Endothelial cell of umbilical vein (primary cell): Measurements from ENCODE around the gene CCDC60. TPM values are rescaled to one million over a fixed set of nuclear protein-coding genes. Genes with fewer than 3 reads are reported as not detected.

Experiments
- BruUV-seq: library from RNA; stranded (reverse); fragments of 400-500 nt; replicated peaks from 2 replicates; lab custom pipeline; 2021; lab: Mats Ljungman, UMichigan
- CTCF ChIA-PET: fragments of 300-600, 350-600 bp; sonication (Branson Sonifier 250); formaldehyde crosslinking; loops from one replicate; lab custom pipeline; 2021; ENCODE audit warnings: antibody characterized with exemption, inconsistent platforms; lab: Charles Lee
- POLR2A ChIA-PET: fragments of 300-600, 350-600 bp; sonication (Branson Sonifier 250); formaldehyde crosslinking; loops from one replicate; lab custom pipeline; 2021; ENCODE audit warnings: antibody characterized with exemption, inconsistent platforms; lab: Charles Lee
- DNase-seq: peaks from one replicate; pipeline ENCODE4 v3.0.0-alpha.2; 2011; ENCODE audit warnings: low read depth, low spot score
- FAIRE-seq: peaks from 2 replicates; lab custom pipeline; 2011; peaks lifted over from hg19 to GRCh38; lab: Jason Lieb, UNC
- H2AFZ ChIP-seq: 2 replicates; pipeline ENCODE4 v1.6.0; 2012; ENCODE audit warnings: low read depth, low read length, control low read depth, inconsistent platforms
- H3K27ac ChIP-seq: 2 replicates; pipeline ENCODE4 v1.5.1; 2011; ENCODE audit warnings: low read depth, mild to moderate bottlenecking, control low read depth, low read length, moderate library complexity; ENCODE audit not compliant: insufficient read depth
- H3K27me3 ChIP-seq, 2 experiments: 2 replicates each; pipeline versions ENCODE4 v1.6.0 to v1.6.1; 2011; ENCODE audit warnings: low read length in 2 of 2, mixed read lengths in 1 of 2; ENCODE audit not compliant: control insufficient read depth in 2 of 2, insufficient read depth in 2 of 2
- H3K36me3 ChIP-seq, 2 experiments: 2 replicates in 1 of 2; 3 replicates in 1 of 2; pipeline ENCODE4 v1.5.1; 2011; ENCODE audit warnings: low read length in 2 of 2, mild to moderate bottlenecking in 1 of 2, moderate library complexity in 1 of 2; ENCODE audit not compliant: control insufficient read depth in 2 of 2, insufficient read depth in 2 of 2; ENCODE audit errors: extremely low read depth in 1 of 2
- H3K4me1 ChIP-seq: 3 replicates; pipeline ENCODE4 v1.5.1; 2011; ENCODE audit warnings: mild to moderate bottlenecking, low read length; ENCODE audit not compliant: control insufficient read depth, insufficient read depth; ENCODE audit errors: extremely low read depth
- H3K4me2 ChIP-seq: 2 replicates; pipeline ENCODE4 v1.6.1; 2011; ENCODE audit warnings: low read length, control low read depth, mixed read lengths; ENCODE audit not compliant: insufficient read depth
- H3K4me3 ChIP-seq, 3 experiments: fragments of 200-600 bp in 1 of 3; sonication (generic), shearing (Covaris generic) in 1 of 3; replicated peaks in 1 of 3; 2 replicates each; pipeline ENCODE4 v1.5.1; 2011 to 2016; ENCODE audit warnings: control low read depth in 3 of 3, low read length in 3 of 3, mild to moderate bottlenecking in 2 of 3, inconsistent platforms in 1 of 3, low read depth in 1 of 3, moderate library complexity in 1 of 3; ENCODE audit not compliant: insufficient read depth in 1 of 3
- H3K79me2 ChIP-seq: 2 replicates; pipeline ENCODE4 v1.6.0; 2012; ENCODE audit warnings: low read length, inconsistent platforms; ENCODE audit not compliant: control insufficient read depth, insufficient read depth
- H3K9ac ChIP-seq: replicated peaks from 2 replicates; pipeline ENCODE3; 2011; ENCODE audit warnings: low read length, control low read depth; ENCODE audit not compliant: insufficient read depth; ENCODE audit errors: extremely low read depth
- H3K9me1 ChIP-seq: replicated peaks from 3 replicates; pipeline ENCODE4 v1.6.0; 2011; ENCODE audit warnings: mild to moderate bottlenecking, low read length; ENCODE audit not compliant: control insufficient read depth, insufficient read depth; ENCODE audit errors: extremely low read depth
- H3K9me3 ChIP-seq: replicated peaks from 2 replicates; pipeline ENCODE4 v1.5.1; 2012; ENCODE audit warnings: low read length, inconsistent platforms; ENCODE audit not compliant: control insufficient read depth, insufficient read depth
- H4K20me1 ChIP-seq: replicated peaks from 2 replicates; pipeline ENCODE3; 2011; ENCODE audit warnings: mild to moderate bottlenecking, low read length; ENCODE audit not compliant: control insufficient read depth, insufficient read depth; ENCODE audit errors: extremely low read depth
- CTCF ChIP-seq, 2 donors: IDR thresholded peaks; 1 replicate in 1 of 2; 2 replicates in 1 of 2; pipeline ENCODE4 v1.5.1; 2011; ENCODE audit warnings: low read length in 2 of 2, mild to moderate bottlenecking in 2 of 2, moderate library complexity in 2 of 2, control low read depth in 1 of 2, inconsistent platforms in 1 of 2, low read depth in 1 of 2; ENCODE audit not compliant: insufficient read depth in 1 of 2; ENCODE audit errors: extremely low read depth in 1 of 2
- EZH2 ChIP-seq: IDR thresholded peaks from 2 replicates; pipeline ENCODE4 v1.6.1; 2012; ENCODE audit warnings: borderline replicate concordance, low read depth, mild to moderate bottlenecking, moderate library complexity, low read length, inconsistent platforms; ENCODE audit not compliant: severe bottlenecking
- FOS ChIP-seq: IDR thresholded peaks from 2 replicates; pipeline ENCODE4 v1.6.1; 2011; ENCODE audit warnings: mild to moderate bottlenecking, low read length, moderate library complexity, borderline replicate concordance; ENCODE audit not compliant: insufficient read depth
- GATA2 ChIP-seq: IDR thresholded peaks from 2 replicates; pipeline ENCODE4 v1.7.0; 2011; ENCODE audit warnings: low read depth, mild to moderate bottlenecking, moderate library complexity, mixed read lengths, low read length; ENCODE audit not compliant: insufficient read length, insufficient read depth
- JUN ChIP-seq: IDR thresholded peaks from 2 replicates; pipeline ENCODE4 v1.6.1; 2011; ENCODE audit warnings: borderline replicate concordance, low read depth; ENCODE audit not compliant: insufficient read length, insufficient read depth
- MAX ChIP-seq: IDR thresholded peaks from 2 replicates; pipeline ENCODE4 v1.6.1; 2011; ENCODE audit not compliant: insufficient read depth, insufficient read length
- MYC ChIP-seq: IDR thresholded peaks from one replicate; pipeline ENCODE4 v1.6.1; 2011; ENCODE audit warnings: mild to moderate bottlenecking, low read depth, low read length
- POLR2A ChIP-seq: IDR thresholded peaks from 2 replicates; pipeline ENCODE4 v1.6.1; 2012; ENCODE audit warnings: low read depth, mild to moderate bottlenecking, control low read depth, low read length
- POLR2AphosphoS5 ChIP-seq: IDR thresholded peaks from 2 replicates; pipeline ENCODE4 v1.6.1; 2012; ENCODE audit warnings: low read depth, mild to moderate bottlenecking, control low read depth, low read length, moderate library complexity; ENCODE audit not compliant: insufficient read depth
- dilution Hi-C: fragments of 300-500 bp; cut with MboI; formaldehyde crosslinking; loops from one replicate; pipeline ENCODE4 v1.15.0; 2019; ENCODE audit warnings: low sequenced_read_pairs; ENCODE audit not compliant: extremely low pct_ligation_motif_present
- intact Hi-C: fragments of 100-400 bp; cut with micrococcal nuclease; formaldehyde crosslinking; loops from one replicate; pipeline ENCODE4 v1.10.0; 2022
- polyA plus RNA-seq, 4 experiments: library from polyadenylated mRNA; depleted of rRNA in 3 of 4; stranded (reverse) in 3 of 4; unstranded in 1 of 4; fragments of >200 nt; gene quantifications; 2 replicates each; pipeline versions ENCODE4 v1.2.1 to v1.2.3, GENCODE V29; 2011 to 2012; ENCODE audit warnings: missing spikeins in 1 of 4
- total RNA-seq: library from RNA; stranded (reverse); gene quantifications from 2 replicates; pipeline ENCODE4 v1.2.3, GENCODE V29; 2021

CCDC60 gene
- total and polyA plus RNA-seq, 2 donors (not counting 3 experiments of a cell fraction or from before 2014, with no cell fraction given): not detected

GRCh38 chr12:119327471-119327870 lies 7.1 kb upstream of the CCDC60 start:
- POLR2A ChIA-PET: no interaction called here
- no peak for DNase-seq
- no peaks in the 10 kb centered on the region for H3K27me3 ChIP-seq
- H3K9me3 ChIP-seq: peaks cover 2% of the 10 kb centered on the region
- no peaks in the 10 kb centered on the region for H3K4me1 ChIP-seq
- no TSS peak for BruUV-seq
- H3K36me3 ChIP-seq: no peaks in the 10 kb centered on the region
- H2AFZ ChIP-seq: no peak overlapping the region
- CTCF ChIA-PET: no interaction called here
- H3K4me2 ChIP-seq: no peak overlapping the region
- no peaks in the 10 kb centered on the region for H4K20me1 ChIP-seq
- H3K9ac ChIP-seq: no peak overlapping the region
- intact Hi-C loops (no loop called here), dilution Hi-C loops (no loop called here)
- no peak overlapping the region for H3K27ac ChIP-seq
- TF ChIP-seq JUN: no peak
- no peak for TF ChIP-seq POLR2AphosphoS5
- no peak for TF ChIP-seq FOS
- no peaks in the 10 kb centered on the region for H3K9me1 ChIP-seq
- H3K79me2 ChIP-seq: no peaks in the 10 kb centered on the region
- H3K4me3 ChIP-seq: no peak overlapping the region
- FAIRE-seq: no peak

- no peak overlapping the region for H3K4me3 ChIP-seq
- dilution Hi-C loops: no loop called here
- FAIRE-seq (no peak), DNase-seq (no peak)
- ChIA-PET POLR2A (no interaction called here), CTCF (no interaction called here)
- no peaks in the 10 kb centered on the region for H4K20me1 ChIP-seq
- H3K9me3 ChIP-seq: peaks cover 2% of the 10 kb centered on the region
- TF ChIP-seq CTCF (IDR thresholded peaks at IDR 0.05; ENCODE audit: extremely low read depth in 1 of 2, insufficient read depth in 1 of 2, low read depth in 1 of 2, low read length in 2 of 2) (no peak), EZH2 (no peak), FOS (no peak), MYC (no peak), POLR2AphosphoS5 (no peak), MAX (no peak), POLR2A (no peak), GATA2 (no peak), JUN (no peak)
- no TSS peak for BruUV-seq
- no peak overlapping the region for H3K9ac ChIP-seq
- H2AFZ ChIP-seq: no peak overlapping the region
- H3K4me2 ChIP-seq: no peak overlapping the region
- H3K27ac ChIP-seq: no peak overlapping the region
- H3K4me1 ChIP-seq: no peaks in the 10 kb centered on the region
- no peaks in the 10 kb centered on the region for H3K79me2 ChIP-seq
- H3K9me1 ChIP-seq: no peaks in the 10 kb centered on the region
- H3K36me3 ChIP-seq: no peaks in the 10 kb centered on the region
- H3K27me3 ChIP-seq: no peaks in the 10 kb centered on the region
- intact Hi-C loops: no loop called here
Observed at GRCh38 chr12:119328111-119328510, 6.4 kb upstream of the CCDC60 start.
